Daoy (cell line): ENCODE measurements around the gene ERP29. TPM values are rescaled to one million over a fixed set of nuclear protein-coding genes. Genes with fewer than 3 reads are reported as not detected.
"Not testable (repeated sequence)": the region's sequence is repeated elsewhere in the genome, so short reads cannot be mapped to it uniquely, and the experiment has no call there.

ENCODE experiments used
- DNase-seq: peaks from one replicate; pipeline ENCODE4 v3.0.0-alpha.2; 2015; ENCODE audit warnings: low read depth
- total RNA-seq: library from RNA; depleted of rRNA; stranded (reverse); fragments of >200 nt; shearing (Covaris generic); gene quantifications from 2 replicates; pipeline ENCODE4 v1.2.3, GENCODE V29; 2014; rRNA removed

Gene ERP29
- total RNA-seq, 1 experiment from 2014 or later, result 54.2 TPM

DNA sequence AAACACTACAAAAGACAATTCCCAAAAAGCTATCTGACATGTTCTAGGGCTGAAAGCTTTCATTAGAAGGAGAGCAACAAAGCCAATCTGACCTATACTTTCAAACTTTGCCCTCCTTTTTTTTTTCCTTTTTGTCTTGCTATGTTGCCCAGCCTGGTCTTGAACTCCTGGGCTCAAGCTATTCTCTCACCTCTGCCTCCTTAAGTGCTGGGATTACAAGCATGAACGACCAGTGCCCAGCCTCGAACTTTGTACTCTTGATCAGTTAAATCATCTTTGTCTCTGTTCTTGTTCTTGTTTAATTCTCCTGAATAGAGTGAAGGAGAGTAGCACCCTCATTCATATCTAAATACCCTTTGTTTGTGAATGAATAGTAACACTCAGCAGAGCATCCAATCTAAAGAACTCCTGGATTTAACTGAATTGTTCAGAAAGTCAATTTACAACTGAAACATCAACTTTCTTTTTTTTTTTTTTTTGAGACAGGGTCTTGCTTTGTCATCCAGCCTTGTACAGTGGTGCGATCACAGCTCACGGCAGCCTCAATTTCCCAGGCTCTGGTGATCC is 22.1 kb downstream of the ERP29 start:
- DNase-seq, result no peak

DNA sequence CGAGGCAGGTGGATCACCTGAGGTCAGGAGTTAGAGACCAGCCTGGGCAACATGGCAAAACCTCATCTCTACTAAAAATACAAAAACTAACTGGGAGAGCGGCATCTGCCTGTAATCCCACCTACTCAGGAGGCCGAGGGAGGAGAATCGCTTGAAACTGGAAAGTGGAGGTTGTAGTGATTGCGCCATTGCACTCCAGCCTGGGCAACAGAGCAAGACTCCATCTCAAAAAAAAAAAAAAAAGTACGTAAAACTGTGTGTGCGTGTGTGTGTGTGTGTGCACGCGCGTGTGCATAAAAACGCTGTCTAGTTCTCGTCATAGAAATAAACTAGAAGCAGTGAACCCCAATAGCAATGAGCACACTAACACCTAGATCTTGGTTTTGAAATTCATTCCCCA is 23.4 kb downstream of the ERP29 start:
- not testable (repeated sequence) for DNase-seq

DNA sequence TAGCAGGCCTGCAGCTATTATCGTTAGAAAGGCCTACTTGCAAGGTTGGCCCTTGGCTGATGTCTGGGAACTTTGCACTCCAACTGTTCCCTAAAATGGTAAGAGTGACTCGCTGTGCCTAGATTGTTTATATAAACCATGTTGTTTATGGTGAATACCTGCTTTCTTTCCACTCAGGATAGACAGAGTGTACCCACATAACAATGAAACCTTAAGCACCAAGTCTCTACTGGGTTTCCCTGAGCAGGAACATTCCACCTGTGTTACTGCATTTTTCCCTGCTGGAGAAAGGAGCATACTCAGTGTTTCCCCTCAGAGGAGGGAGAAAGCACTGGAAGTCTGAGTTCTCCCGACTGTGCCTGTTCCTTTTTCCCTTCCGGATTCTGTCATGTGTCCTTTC is 32.8 kb downstream of the ERP29 start:
- DNase-seq, result no peak

DNA sequence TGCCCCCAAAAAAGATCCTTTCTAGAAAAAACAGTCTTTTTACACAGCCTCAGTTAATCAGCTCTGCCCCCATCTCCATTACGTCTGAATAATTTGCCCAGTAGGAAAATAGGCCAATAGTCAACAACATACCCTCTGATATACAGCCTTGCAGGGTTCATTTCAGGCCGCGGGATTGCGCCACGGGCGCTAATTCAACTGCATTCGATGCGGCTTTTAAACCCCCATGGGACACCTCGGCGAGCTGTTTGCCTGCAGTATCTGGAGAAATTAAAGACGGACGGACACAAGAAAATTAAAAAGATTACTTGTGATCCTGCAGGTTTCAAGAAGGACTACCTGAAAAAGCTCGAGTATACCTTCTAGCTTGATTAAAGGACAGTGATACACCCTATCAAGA is 36.1 kb downstream of the ERP29 start:
- no peak for DNase-seq

DNA sequence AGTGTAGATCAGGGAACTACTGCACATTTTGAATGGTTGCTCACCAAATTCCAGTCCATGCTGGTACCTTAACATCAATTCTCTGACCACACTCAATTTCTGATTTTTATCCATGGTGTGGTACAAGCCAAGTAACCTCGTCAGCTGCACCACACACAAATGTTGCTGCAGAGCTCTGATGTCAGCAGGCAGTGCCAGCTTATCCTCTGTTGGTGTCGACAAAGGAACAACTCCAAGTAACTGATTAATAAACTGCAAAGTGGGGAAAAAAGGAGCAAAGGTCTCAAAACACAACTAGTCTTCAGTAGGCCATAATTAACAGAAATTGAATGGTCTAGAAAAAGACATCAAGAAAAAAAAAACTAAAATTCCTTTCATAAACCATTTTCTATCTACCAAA is 47.9 kb downstream of the ERP29 start:
- no peak for DNase-seq

DNA sequence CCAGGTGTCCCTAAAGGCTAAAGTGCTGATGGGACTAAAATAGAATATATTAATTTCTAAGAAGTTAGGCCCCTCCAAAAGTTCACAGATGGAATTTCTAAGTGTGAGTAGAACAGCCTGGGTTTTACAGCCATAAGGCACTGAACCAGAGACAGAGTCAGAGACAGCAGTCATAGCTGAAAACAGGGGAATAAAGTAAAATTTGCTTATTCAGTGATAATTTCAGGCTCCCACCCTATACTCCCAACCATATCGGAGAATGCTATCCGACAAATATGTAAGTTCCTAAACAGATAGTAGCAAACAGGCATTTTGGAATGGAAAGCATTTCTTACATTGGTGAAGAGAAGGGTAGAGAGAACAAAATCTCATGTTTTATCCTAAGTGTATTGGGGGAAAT is 50.0 kb downstream of the ERP29 start:
- no peak for DNase-seq

DNA sequence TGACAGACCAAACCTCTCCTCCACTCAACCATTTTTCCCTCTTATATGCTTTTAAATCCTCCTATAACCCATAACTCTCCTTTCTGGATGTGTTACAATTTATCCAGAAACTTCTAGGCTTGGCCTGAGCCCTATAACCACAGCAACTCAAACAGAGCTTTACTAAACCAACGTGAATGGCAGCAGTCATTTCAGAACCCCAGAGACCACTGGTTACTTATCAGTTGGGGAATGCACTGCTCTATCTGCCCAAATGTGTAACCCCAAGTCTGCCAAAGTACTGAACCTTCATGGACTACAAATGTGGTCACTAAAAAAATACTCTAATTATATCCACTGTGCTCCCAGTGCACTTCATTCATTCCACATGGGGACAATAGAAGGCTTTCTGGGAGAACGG is 53.3 kb downstream of the ERP29 start:
- no peak for DNase-seq

Other genes starting within 250 kb of the ERP29 start
- gene ALDH2, start 246.5 kb upstream of the ERP29 start, total RNA-seq, result 28.5 and 36.1 TPM in 2 replicates
- 68.7 and 78.8 TPM in 2 replicates for gene MAPKAPK5, start 171.2 kb upstream of the ERP29 start, total RNA-seq
- 8.9 and 10.3 TPM in 2 replicates for gene TMEM116, start 261 bp upstream of the ERP29 start, total RNA-seq
- 30.2 and 32.1 TPM in 2 replicates for gene NAA25, start 95.4 kb downstream of the ERP29 start, total RNA-seq
- gene TRAFD1, start 112.1 kb downstream of the ERP29 start, total RNA-seq, result 34.8 and 36.2 TPM in 2 replicates